Measurements from ENCODE around the gene DCC.

The DCC gene

DNA sequence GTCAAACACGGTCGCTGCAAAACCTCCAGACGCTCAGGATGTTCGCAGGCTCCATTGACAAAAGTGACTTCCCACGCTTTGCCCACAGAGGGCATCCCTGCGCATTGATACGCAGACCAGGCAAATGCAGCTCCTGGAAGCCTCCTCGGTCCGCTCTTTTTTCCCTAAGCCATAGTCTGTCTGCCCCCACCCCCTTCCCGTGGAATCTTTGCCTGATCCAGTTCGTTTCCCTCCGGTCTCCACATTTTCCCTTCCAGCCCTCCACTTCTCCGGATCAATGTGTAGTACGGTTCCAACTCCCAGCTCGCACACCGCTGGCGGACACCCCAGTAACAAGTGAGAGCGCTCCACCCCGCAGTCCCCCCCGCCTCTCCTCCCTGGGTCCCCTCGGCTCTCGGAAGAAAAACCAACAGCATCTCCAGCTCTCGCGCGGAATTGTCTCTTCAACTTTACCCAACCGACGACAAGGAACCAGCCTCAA, at the start of gene DCC:
TSS of gene DCC (plus strand) at position 307 of the 481 bp plus-strand sequence. CDS start 591 bp downstream, outside the sequence.
- peak; percentile 84 for DNase-seq (ENCODE audit: low spot score)

GRCh38 chr18:52310651-52311050, 29.3 kb upstream of the DCC start:
- DNase-seq (ENCODE audit: low spot score): no peak

- no peak for DNase-seq (ENCODE audit: low spot score)
Measured at GRCh38 chr18:52311331-52311730, 28.7 kb upstream of the DCC start.

DNA sequence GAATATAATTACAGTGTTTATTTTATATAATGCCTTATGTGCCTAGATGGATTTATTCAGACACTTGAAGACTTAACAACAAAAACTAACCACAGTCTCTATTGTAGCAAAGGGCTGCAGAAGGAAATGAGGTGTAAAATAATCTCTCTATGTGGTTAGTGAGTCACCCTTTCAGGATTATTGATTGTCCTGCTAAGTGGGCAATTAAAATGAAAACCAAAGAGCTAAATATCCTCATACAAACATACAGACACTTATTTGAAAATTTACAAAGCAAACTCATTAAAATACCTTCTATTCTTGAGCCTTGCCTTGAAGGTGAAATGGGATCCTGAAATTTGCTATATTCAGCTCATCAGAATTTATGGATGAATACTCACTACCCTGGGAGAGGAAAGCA, 27.7 kb upstream of the DCC start:
- DNase-seq (ENCODE audit: low spot score): no peak

GRCh38 chr18:52313213-52313612, 26.8 kb upstream of the DCC start:
- no peak for DNase-seq (ENCODE audit: low spot score)

DNA sequence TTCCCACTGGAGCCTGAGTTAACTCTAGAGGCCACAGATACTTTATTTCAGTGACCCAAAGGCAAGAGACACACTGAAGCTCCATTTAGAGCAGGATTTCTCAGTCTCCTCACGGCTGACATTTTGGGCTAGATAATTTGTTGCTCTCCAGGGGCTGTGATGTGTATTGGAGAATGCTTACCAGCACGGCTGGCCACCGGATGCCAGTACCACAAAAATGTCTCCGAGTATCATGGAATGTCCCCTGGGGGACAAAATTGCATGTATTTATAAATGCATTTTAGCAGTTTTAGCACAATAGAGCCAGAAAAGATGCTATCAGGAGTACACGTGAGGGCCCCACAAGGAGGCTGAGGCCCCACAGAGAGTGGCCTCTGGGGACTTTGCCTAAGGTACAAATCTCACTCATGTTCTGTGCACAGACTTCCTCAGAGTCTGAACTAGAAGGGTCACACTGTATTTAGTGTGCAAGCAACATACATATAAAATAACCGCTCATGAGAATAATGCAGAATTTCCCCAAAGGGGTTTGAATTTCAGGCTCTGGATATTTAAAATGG, 20.5 kb upstream of the DCC start:
- no peak for DNase-seq (ENCODE audit: low spot score)

GRCh38 chr18:52322307-52322706, 17.7 kb upstream of the DCC start:
- no peak for DNase-seq (ENCODE audit: low spot score)

GRCh38 chr18:52323802-52324201, 16.2 kb upstream of the DCC start:
- DNase-seq (ENCODE audit: low spot score): no peak

GRCh38 chr18:52325997-52326396, 14.0 kb upstream of the DCC start:
- no peak for DNase-seq (ENCODE audit: low spot score)

DNA sequence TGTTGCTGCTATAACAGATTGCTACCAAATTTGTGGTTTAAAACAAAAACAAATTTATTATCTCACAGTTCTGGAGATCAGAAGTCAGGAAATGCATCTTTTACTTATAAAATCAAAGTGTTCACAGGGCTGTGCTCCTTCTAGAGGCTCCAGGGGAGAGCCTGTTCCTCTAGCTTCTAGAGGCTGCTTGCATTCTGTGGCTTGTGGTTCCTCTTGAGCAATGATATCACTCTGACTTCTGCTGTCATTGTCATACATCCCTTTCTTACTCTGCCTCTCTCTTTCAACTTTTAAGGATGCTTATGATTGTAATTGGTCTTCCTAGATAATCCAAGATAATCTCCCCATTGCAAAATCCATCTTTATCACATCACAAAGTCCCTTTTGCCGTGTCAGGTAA, 6.1 kb upstream of the DCC start:
- no peak for DNase-seq (ENCODE audit: low spot score)

- DNase-seq (ENCODE audit: low spot score): no peak
Measured at GRCh38 chr18:52334307-52334706, 5.7 kb upstream of the DCC start.

DNA sequence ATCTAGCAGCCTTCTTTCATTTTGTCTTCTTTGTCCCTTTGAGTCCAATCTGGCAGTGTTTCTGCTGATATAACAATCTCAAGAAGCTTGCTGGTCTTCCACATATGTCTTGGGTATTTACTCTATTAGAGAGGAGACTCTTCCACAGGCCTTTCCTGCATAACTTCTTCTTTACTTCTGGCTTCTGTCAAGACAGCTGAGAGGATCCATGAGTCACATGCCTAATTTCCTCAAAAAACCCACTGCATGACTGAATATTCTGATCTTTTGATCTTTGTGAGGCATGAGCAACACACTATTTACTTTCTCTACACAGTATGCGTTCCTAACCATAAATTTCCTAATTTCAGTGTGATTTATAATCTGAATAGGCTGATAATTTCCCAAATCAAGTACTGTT, 5.1 kb upstream of the DCC start:
- DNase-seq (ENCODE audit: low spot score): no peak

- DNase-seq (ENCODE audit: low spot score): no peak
Measured at GRCh38 chr18:52337276-52337675, 2.7 kb upstream of the DCC start.

DNA sequence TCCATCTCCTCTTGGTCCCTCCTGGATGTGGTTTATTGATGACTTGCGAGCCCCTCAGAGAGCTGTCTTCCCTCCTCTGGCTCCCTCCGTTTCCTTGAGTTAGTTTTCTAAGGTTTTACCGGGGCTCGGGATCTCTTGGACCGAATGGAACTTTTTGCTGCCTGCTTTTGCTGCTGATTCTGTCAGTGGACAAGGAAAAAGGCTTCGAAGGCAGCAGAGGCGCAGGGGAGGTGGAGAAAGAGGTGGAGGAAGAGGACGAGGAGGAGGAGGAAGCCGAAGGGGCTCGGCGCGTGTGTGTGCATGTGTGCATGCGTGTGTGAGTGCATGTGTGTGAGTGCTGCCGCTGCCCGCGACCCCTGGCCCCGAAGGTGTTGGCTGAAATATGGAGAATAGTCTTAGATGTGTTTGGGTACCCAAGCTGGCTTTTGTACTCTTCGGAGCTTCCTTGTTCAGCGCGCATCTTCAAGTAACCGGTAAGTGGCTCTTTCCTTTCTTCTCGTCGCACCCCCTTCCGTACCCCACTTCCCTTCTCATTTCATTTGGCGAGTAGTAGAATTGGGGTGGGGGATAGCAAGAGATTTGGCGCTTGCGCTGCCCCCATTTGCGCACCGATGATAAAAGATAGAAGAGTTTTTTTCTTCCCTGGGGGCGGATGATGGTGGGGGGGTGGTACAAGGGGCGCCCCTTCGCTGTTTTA, 557 bp downstream of the DCC start:
- peak; percentile 51 for DNase-seq (ENCODE audit: low spot score)

DNA sequence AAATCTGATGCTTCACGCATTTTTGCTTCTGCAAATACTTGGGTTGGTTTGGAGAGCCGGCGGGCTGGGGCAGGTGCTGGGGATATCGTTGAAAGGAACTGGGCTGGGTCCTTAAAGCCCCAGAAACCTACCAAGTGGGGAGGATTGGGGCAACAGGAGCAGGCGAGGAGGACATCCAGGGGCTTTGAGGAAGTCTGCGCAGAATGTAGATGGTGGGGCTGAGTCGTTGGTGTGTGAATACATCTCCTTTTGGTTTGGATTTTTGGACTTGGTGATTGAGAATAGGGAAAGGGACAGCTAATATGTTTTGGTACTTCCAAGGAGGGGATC, 1.1 kb downstream of the DCC start:
- DNase-seq (ENCODE audit: low spot score): no peak

DNA sequence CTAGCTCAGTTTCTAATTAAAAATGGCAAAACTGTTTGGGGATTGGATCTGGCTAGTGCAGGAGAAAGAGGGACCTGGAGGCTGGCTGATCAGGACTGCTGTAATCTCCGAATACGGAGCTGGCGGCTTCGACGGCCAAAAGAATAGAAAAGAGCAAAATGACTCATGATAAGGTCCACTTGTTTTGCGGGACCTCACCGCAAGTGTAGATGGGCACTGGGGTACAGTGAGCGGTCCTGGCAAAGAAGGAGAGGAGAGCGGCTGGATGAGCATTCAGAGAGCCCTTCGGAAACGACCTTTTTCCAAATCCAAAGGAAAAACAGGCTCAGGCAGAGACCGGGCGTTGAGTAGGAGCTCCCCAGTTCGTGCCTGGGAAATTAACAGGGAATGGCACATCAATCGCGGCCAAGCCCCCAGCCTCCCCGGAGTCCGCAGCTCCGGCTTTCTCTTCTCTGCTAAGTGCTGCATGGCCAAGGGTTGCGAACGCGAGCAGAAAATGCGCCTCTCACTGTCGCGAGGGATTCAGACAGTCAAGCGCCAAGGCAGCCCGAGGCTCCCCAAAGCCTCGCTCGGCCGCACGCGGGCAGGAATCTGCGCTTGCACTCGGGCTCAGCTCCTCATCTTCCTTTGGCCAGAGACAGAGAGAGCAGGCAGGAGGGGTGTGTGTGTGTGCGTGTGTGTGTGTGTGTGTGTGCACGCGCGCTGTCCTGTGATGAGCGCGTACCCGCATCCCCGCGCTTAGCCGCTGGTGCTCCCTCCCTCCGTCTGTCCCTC, 1.8 kb downstream of the DCC start:
- peak; percentile 67 for DNase-seq (ENCODE audit: low spot score)

- DNase-seq (ENCODE audit: low spot score): no peak
Measured at GRCh38 chr18:52342456-52342855, 2.5 kb downstream of the DCC start.

GRCh38 chr18:52343138-52343537, 3.1 kb downstream of the DCC start:
- DNase-seq (ENCODE audit: low spot score): no peak

DNA sequence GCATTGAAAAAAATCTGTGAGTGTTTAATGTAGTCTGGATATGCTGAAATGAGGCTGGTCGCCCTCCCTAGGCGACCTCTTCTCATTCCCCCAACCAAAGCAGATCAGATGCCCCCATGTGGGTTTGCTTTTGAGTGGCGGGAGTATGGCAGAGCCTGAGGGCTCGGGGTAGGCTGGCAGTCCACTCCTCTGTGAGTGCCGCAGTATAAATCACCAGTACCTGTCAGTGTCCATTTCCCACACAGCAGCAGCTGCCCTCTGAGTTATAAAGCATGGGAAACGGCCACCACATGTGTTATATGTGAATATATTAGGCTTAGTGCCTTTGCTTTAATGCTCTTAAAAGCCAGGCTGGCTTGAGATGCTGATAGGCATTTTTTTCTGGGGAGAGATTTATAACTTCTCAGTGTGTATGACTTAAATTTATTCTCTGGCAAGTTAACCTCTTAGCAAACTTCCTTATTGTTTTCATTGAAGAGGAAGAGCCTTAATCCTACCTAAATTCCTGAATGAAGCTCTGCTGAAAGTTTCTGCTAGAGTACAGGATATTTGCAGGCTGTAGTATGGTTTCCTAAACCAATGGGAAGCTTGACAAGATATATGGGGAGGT, 3.8 kb downstream of the DCC start:
- no peak for DNase-seq (ENCODE audit: low spot score)

- DNase-seq (ENCODE audit: low spot score): no peak
Measured at GRCh38 chr18:52344881-52345280, 4.9 kb downstream of the DCC start.

DNA sequence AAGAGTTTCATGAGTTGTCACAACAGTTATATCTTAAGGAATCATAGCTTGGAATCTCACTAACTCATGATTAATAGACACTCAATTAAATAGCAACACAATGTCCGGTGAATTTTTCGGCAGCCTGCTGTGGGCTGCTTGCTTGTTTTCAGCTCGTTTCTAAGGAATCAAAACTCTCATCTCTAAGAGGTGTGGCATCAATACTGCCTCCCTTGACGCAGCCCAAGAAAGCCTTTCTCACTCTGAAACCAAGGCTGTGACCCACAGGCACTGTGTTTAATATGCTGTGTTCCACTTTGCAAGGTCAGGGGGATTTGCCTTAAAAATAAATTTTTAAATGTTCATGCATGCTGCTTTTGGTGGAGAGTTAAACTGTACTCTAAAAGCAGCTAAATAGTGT, 5.4 kb downstream of the DCC start:
- no peak for DNase-seq (ENCODE audit: low spot score)

DNA sequence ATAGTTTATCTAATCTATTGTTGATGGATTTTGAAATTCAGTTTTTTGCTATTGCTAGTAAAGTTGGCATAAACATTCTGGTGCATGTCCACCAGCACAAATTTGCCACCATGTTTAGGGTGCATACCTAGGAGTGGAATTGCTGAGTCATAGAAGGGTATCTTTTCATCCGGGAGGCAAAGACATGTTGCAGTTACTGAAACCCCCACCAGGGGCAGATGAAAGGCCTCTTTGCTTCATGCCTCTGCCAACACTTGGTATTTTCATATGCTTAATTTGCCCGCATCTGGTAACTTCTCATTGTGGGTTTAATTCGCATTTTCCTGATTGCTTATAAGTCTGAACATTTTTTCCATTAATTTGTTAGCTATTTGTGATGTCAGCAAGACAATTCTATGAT, 8.2 kb downstream of the DCC start:
- no peak for DNase-seq (ENCODE audit: low spot score)

DNA sequence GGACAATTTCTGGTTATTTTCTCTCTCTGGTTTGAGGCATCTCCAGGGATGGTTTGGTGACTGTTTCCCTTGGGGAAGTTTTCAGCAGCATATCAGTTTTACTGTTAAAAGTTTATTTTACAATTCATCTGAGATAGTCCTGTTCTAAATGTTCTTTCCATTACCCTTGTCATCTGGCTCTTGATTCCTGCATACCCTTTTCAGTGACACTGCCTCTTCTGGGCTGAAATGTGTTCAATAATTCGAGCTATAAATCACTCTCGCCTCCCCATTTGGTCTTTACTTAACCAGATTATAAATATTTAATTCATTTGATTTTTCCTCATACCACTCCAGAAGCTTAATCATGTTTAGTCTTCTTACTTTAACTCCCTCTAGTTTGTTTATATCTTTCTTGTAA, 9.5 kb downstream of the DCC start:
- DNase-seq (ENCODE audit: low spot score): no peak

Measured in ecto neural progenitor cell (in vitro differentiated cells).